OCI-LY1 (cell line): Measurements from ENCODE around the gene NOL6.

Source experiments
- EZH2 ChIP-seq: fragments of 200-600 bp; sonication (generic), shearing (Covaris generic); IDR thresholded peaks from 2 replicates; pipeline ENCODE4 v1.8.0; 2017; ENCODE audit warnings: borderline replicate concordance, mixed run types, mild to moderate bottlenecking, antibody characterized with exemption, low read length, moderate library complexity, mixed read lengths
- TF ChIP-seq, protein P1 (sequence below): fragments of 200-600 bp; sonication (generic), shearing (Covaris generic); IDR thresholded peaks from 2 replicates; pipeline ENCODE4 v1.5.1; 2017; ENCODE audit warnings: mild to moderate bottlenecking, antibody characterized with exemption, low read length, moderate library complexity, mixed read lengths

DNA sequence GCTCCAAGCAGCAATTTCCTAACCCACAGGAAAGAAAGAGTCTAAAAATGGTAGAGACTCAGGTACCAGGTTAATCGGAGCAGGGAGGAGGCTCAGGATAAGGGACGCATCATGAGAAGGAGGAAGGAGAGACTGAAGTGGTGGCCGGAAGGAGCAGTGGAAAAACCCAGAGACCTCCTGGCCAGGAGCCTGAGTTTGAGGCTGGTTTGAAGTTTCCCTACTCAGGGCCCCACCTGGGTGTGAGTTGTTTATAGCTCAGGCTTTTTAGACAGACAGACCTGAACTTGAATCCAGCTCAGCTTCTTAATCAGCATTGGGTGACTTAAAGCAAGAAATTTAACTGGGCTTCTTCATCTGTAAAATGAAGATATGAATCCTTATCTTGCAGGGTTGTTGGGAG is 59.5 kb downstream of the NOL6 start:
- TF ChIP-seq, protein P1, sequence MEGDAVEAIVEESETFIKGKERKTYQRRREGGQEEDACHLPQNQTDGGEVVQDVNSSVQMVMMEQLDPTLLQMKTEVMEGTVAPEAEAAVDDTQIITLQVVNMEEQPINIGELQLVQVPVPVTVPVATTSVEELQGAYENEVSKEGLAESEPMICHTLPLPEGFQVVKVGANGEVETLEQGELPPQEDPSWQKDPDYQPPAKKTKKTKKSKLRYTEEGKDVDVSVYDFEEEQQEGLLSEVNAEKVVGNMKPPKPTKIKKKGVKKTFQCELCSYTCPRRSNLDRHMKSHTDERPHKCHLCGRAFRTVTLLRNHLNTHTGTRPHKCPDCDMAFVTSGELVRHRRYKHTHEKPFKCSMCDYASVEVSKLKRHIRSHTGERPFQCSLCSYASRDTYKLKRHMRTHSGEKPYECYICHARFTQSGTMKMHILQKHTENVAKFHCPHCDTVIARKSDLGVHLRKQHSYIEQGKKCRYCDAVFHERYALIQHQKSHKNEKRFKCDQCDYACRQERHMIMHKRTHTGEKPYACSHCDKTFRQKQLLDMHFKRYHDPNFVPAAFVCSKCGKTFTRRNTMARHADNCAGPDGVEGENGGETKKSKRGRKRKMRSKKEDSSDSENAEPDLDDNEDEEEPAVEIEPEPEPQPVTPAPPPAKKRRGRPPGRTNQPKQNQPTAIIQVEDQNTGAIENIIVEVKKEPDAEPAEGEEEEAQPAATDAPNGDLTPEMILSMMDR = no peak
- TF ChIP-seq EZH2 = no peak
